ENCODE data around the gene C3orf80.

GRCh38 chr3:160253298-160253697 is 28.1 kb downstream of the C3orf80 start:
- TF ChIP-seq CTCF (IDR thresholded peaks at IDR 0.05) (no peak), E2F4 (CRISPR knock-in tag; IDR thresholded peaks at IDR 0.05; ENCODE audit: borderline replicate concordance, low read depth) (no peak), HMGXB4 (CRISPR knock-in tag; IDR thresholded peaks at IDR 0.05) (no peak), ZNF416 (CRISPR knock-in tag; IDR thresholded peaks at IDR 0.05) (no peak), ZSCAN18 (CRISPR knock-in tag; IDR thresholded peaks at IDR 0.05) (no peak), ZBTB21 (CRISPR knock-in tag; IDR thresholded peaks at IDR 0.05; ENCODE audit: borderline replicate concordance) (no peak), ZNF423 (CRISPR knock-in tag; IDR thresholded peaks at IDR 0.05) (no peak), FOXP4 (CRISPR knock-in tag; IDR thresholded peaks at IDR 0.05) (no peak)

Measured in WTC11 (cell line).